GM12873 (cell line): ENCODE results near the gene ZBTB46.

Experiments used
- TF ChIP-seq, protein P1 (sequence below): IDR thresholded peaks from 2 replicates; pipeline ENCODE4 v1.5.1; 2012; ENCODE audit warnings: low read depth, mild to moderate bottlenecking, moderate library complexity, low read length, control low read depth; ENCODE audit not compliant: insufficient read depth; ENCODE audit errors: missing control alignments

The ZBTB46 gene

GRCh38 chr20:63864978-63865640 lies 34.0 kb upstream of the ZBTB46 start, which contains the start of gene TPD52L2:
TPD52L2 (plus strand) TSS chr20:63865270; CDS start chr20:63865366, 96 bp downstream.
- TF ChIP-seq, protein P1, sequence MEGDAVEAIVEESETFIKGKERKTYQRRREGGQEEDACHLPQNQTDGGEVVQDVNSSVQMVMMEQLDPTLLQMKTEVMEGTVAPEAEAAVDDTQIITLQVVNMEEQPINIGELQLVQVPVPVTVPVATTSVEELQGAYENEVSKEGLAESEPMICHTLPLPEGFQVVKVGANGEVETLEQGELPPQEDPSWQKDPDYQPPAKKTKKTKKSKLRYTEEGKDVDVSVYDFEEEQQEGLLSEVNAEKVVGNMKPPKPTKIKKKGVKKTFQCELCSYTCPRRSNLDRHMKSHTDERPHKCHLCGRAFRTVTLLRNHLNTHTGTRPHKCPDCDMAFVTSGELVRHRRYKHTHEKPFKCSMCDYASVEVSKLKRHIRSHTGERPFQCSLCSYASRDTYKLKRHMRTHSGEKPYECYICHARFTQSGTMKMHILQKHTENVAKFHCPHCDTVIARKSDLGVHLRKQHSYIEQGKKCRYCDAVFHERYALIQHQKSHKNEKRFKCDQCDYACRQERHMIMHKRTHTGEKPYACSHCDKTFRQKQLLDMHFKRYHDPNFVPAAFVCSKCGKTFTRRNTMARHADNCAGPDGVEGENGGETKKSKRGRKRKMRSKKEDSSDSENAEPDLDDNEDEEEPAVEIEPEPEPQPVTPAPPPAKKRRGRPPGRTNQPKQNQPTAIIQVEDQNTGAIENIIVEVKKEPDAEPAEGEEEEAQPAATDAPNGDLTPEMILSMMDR: no peak

DNA sequence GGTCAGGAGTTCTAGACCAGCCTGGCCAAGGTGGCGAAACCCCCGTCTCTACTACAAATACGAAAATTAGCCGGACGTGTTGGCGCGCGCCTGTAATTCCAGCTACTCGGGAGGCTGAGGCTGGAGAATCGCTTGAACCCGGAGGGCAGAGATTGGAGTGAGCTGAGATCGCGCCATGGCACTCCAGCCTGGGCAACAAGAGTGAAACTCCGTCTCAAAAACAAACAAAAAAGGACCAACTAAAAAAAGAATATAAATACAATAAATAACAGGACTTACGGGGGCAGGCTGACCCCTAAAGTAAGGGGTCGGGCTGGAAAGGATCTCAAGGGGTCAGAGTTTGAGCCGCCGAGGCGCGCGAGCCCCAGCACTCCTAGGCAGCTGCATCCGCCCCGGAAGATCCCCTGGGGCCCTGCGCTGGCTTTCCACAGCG lies 33.5 kb upstream of the ZBTB46 start:
- TF ChIP-seq, protein P1: no peak

- TF ChIP-seq, protein P1: peak; percentile 88
Measured at GRCh38 chr20:63863798-63864544, 32.9 kb upstream of the ZBTB46 start.

- TF ChIP-seq, protein P1: no peak
Measured at GRCh38 chr20:63863021-63863797, 32.1 kb upstream of the ZBTB46 start.

GRCh38 chr20:63861981-63862901 lies 31.2 kb upstream of the ZBTB46 start:
- TF ChIP-seq, protein P1: no peak

GRCh38 chr20:63861365-63861934 lies 30.4 kb upstream of the ZBTB46 start, which contains the start of gene ABHD16B:
ABHD16B (plus strand) TSS chr20:63861498; CDS start chr20:63861541, 43 bp downstream.
- TF ChIP-seq, protein P1: no peak
